Retina (tissue), 1 donor: ENCODE data around the gene CYP19A1.
A peak's percentile ranks its signal among the peaks of the same experiment; 100 is the strongest.

Experiments used
- DNase-seq: peaks from one replicate; pipeline ENCODE4 v3.0.0-alpha.2; 2016

Gene CYP19A1

DNA sequence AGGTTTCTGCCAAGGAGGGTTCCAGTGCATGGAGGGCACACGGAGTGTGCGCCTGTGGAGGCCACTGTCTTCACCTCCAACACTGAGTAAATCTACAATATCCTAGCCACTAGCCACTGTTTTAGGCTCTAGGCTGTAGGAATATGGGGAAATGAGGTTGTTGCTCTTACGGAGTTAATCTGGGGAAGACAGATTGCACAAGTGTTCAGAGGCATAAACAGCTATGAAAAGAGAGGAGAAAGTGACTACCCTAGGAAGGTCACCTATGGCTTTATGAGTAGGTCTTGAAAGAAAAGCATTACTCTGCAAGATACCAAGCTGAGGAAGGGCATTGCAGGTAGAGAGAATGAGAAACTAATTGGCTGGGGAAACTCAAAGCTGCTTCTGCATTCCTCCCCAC lies 85.7 kb downstream of the CYP19A1 start:
- DNase-seq, result no peak

DNA sequence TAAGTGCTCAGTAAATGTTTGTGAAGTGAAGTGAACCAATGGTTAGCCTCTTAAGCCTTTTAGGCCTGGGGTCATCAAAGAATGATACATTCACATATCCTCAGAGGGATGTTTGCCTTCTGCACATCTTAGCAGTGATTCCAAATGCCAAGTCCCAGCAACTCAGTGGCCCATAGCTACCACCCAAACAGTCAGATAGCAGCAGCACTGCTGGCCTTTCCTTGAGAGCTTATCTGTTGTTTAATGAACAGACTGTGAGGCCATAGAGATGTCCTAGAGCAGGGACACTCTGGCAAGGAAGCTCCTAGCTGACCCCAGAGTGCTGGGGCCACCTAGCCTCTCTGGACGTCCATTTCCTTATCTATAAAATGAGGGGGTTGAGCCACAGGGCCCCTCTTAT lies 86.8 kb downstream of the CYP19A1 start:
- DNase-seq, result no peak

DNA sequence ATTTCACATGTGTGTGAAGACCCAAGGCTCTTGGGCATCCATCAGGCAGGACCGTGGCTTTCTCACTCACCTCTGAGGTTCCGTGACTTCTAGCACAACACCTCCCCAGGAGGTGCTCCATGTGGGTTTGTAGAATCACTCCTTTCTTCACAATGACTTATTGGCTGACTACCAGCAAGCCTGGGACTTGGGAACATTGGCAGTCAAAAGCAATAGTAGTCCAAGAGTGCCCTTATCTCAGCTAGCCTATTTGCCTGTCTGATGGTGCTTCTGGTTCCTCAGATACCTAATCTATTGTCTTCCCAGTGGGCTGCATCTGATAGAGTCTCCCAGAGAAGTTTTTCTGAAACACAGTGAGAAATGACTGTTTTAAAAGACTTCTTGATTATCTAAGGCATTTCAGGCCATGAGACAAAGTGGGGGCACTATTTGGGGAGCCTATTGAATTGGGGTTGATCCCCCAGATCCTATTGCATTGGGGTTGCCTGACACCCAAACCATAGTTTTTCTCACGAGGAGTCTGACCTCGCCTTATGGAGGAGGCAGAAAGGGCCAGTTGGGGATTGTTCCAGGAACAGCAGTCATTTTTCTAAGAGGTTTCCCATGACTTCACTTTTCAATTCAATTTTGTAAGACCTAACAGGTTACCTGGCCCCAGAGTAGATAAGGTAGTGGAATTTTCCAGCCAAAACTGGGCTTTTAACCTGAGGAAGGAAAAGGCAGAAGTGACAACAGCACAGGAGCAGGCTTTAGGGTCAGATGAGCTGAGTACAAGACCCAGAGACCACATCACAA lies 88.0 kb downstream of the CYP19A1 start:
- no peak for DNase-seq

DNA sequence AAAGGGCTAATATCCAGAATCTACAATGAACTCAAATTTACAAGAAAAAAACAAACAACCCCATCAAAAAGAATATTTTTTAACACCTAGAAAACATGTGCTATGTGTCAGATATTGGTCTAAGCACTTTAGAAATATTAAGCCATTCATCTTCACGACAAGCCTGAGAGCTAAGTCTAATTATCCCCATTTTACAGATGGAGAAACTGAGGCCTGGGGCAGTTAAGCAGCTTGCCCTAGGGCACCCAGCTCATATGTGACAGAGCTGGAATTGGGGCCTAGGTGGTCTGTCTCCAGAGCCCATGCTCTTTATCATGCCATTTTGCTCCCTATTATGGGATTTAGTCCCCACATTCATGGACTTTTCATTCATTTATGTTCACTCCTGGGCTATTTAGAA lies 92.8 kb downstream of the CYP19A1 start:
- no peak for DNase-seq

DNA sequence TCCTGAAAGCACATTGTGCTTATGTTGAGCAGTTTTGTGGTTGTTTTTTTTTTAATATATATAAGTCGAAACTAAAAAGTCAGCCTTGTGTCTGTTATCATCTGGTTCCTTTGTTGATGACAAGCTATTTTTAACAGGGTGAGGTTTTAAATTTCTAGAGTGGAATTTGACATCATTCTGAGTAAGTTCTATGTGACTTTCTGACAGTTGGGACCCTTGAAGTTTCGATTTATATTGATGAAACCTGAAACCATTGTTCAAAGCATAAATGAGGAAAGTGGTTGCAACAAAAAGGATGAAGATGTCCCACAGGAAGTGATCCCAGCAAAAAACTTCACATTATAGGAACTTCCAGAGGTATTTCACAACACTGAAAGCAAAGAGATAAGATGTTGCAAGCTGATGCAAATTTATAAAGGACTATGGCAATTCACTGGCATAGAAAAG lies 94.0 kb downstream of the CYP19A1 start:
- DNase-seq, result no peak

DNA sequence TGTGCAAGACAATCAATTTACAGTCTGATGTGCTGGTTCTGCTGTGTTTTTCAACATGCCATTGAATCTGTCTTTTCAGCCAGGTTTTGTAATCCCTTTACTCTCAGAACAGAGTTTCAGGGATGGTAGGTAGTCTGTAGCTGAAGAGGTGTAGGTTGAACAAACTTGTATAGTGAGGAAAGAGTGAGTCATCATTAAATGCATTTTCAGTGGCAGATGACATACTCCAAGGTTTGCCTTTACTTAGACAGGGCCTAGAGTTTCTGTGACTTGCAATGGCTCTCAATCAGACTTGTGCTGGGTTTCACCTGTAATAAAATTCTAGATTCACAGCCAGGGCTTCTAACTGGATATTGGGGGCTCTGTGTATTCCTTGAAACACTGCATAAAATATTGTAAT lies 94.6 kb downstream of the CYP19A1 start:
- DNase-seq, result no peak

DNA sequence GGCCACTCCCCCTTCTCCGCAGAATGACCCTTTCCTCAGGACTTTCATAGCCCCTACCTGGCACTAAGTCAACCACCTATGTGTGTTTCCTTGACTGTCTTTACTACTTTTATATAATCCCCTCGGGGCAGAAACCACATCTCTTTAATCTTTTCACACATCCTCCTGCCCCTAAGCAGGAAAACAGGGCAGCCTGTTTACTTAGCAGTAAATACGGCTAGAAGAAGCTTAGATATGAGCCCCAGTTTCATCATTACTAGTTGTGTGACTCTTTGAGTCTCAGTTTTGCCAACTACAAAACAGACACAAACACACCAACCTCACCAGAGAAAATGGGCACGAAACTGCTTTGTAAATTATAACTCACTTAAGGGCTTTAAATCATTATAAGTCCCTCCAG lies 98.3 kb downstream of the CYP19A1 start:
- no peak for DNase-seq

DNA sequence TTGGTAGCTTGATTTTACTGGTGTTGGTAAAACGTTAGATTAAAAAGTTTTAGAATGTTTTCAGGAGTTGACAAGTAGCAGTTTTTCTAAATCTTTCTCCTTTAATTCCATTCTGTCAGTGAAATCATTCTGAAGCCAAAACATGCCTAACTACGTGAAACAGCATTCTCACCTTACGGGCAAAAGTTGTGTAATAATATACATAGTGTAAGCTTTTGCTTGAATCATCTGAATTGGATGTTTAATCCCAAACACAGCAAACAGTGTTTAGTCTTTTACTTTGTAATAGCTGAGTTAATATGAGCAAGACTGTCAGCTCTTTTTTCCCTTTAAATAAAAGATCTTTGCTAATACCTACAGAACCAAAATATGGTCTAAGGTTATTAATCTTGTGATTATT lies 100.6 kb downstream of the CYP19A1 start:
- no peak for DNase-seq

DNA sequence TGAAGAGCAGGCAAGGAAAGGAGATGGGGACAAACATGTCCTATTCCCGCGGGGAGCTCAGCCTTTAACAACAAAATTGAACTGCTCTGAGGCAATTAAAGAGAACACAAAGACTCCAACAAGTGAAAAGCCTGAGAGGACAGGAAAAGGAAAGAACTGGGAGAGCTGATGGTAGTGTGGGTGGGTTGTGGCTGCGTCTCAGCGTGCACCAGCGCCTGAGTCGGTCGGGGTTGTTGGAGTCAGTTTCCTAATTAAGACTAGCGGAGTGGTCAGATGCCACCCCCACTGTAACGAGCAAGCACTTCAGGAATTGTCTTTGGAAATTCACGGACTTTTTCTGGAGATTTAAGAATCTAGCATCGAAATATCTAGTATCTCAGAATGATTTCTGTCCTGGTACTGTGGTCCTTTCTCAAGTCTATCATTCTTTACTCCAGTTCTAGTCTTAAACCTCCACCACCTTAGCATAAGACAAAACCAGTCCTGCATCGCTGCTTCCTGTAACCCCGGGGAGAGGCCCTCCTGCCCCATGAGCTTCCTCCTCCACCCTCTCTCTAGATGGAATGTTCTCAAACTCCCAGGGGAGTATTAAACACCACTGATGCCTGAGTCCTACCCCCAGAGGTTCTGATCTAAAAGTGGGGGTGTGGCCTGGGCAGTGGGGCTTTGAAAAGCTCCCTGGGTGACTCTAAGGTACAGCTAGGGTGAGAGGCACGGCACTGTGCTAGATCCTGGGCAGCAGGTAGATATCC lies 104.0 kb downstream of the CYP19A1 start:
- no peak for DNase-seq

DNA sequence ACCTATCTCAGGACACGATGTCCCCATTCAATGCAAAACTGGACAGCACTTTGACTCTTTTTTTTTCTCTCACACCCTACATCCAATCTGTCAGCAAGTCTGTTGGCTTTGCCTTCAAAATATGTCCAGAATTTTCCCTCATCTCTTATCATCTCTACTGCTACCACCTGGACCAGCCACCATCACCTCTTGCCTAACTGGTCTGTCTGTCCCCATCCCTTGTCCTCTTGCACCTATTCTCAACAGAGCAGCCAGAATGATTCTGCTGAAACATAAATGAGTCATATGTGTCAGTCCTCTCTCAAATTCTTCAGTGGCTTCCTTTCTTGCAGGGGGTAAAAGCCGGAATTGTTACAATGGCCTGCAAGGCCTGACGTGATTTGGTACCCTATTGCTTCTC lies 105.8 kb downstream of the CYP19A1 start:
- DNase-seq, result no peak

DNA sequence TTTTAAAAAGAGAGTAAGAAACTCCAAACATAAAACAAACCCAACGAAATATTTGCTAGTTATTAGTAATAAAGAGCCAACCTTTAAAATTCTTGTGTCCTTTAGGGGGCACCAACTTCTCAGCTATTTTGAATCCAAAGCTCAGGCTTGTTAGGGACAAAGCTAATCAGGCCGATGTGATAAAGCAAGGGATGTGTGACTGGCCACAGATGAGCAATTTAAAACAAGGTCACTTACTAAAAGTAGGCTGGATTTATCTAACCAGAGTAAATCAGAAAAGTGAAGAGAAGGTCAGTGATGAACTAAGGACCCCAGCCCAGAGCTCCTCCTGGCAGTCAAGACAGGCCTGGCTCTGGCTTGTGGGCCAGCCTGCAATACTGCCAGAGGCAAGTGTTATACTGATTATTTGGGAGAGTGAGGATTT lies 108.5 kb downstream of the CYP19A1 start:
- DNase-seq, result peak; percentile 67

DNA sequence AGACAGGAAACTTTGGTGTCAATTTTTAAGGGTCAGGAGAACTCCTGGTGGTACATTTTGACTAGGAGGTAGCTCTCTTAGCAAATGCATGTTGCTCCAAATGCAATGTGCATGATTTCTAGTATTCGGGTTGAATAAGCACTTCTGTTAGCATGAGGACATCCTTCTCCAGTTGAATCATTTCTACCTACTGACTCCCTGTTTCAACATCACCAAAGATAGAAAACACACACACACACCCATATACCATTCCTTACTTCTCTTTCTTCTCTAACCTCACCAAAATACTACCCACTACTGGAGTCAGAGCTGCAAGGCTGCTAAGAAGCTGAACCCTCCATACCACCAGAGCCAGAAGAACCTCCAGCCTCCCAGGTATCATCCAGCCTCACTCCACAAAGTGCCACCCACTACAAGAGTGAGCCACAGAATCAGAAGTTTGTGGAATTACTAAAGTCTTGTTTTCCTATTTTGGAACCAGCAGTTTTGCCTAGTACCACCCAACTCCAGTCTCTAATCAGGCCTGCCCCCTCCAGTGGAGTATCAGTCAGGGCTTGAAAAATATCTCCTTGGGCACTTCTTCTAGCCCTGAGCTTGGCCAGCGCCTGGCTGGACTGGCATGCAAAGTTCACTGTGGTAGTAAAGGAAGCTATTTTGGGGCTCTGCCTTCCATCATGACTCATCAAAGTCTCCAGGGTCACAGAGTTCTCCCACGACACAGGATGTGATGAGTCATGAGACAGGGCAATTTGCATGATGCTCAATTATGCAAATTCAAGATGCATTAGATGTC lies 110.3 kb downstream of the CYP19A1 start:
- no peak for DNase-seq

DNA sequence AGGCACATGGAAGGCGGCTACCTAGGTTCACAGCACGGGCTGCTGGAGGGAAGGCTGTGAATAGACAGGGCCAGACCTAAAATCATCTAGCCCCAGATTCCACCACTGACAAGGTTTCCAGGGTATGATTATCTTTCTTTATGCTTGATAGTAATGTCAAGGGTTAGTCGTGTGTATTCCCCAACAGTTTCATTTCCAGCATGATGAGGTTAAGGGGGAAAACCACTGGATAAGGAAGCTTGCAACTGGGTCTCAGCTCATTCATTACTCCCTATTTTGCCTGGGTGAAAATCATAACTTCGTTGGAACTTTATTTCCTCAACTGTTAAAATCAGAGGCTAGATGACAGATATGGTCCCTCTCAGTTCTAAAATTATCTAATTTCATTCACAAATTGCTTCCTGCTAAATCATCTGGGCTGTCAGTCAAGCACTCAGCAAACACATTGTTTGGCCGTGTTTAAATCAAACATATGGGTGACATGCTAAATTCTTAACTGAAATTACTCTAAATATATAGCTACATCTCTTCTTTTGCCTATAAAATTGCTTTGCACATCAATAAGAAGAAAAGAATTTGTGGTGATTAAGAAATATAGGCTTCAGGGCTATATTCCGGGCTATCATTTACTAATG lies 111.7 kb downstream of the CYP19A1 start:
- DNase-seq, result no peak

DNA sequence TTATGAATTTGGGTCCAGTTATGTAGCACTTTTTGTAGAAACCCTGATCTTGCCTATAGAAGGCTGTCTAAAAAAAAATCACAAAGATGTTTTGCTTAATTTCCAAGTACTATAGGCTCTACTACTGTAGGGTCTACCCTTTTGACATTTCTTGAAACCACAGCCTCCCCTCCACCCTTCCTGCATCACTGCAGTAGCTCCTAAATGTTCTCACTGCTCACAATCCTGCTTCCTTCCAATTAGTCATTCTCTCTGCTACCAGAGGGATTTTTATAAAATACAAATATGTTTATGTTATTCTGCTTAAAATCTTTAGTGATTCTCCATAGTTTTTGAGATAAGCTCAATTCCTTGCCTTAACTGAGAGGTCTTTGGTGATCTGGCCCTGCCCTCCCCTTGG lies 114.0 kb downstream of the CYP19A1 start:
- no peak for DNase-seq

DNA sequence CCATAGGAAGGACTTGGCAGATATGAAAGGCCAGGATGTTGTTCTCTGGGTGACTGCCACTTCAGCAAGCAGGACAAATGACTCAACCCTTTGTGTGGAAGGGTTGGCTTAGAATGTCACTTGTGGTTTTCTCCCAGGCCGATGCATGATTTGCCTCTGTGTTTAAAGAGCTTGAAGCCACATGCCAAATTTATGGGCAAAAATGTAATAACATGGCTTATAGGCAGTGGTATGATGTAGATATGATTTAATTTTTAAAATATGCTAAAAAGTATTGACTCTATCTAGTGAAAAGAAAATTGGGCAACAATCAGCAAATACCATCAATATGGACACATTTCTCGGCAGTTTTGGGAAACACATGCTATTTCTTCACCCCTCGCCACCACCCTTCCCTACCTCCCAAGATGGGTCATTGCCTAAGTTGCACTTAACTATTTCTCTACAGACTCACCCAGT lies 114.6 kb downstream of the CYP19A1 start:
- no peak for DNase-seq

DNA sequence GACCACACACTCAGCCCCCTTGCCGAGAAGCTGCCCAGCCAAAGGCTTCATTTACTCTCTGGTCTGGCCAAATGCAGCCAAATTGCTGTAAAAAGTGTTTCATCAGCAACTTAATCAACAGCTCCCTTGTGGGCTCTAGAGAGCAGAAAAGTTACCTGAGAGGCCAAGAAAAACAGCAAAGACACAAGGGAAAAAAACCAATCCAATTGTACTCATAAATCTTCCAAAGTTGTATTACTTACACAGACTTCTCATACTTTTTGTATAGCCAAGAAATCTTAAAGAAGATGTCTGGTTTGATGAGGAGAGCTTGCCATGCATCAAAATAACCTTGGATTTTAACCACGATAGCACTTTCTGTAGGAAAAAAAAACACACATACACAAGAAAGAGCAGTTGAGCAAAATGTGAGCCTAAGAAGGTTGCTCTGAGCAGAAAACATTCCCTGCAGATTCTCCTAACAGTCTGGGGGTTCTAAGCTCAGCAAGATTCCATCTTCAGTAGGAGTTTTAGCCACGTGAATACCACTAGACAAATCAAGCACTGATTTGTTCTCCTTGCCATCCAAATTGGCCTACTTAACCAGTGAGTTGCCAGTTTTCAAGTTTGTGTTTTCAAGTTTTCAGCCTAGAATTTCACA lies 120.0 kb downstream of the CYP19A1 start:
- no peak for DNase-seq

DNA sequence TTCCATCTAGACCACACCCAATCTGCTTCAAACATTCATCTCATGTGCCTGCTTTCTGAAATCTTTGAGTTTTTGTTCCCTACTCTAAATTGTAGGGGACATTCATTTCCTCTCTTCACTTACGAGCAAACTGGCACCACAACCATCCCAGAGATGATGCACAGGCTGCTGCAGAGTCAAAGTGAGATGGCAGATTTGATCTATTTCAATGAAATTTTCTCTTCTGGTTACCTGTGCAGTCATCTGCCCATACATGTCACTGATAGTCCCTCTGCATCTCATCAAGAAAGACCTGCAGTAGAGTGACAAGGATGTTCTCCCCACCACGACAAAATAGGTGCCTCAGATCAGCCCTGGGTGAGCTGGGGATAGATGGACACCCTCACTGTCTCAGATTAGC lies 125.5 kb downstream of the CYP19A1 start:
- DNase-seq, result no peak

DNA sequence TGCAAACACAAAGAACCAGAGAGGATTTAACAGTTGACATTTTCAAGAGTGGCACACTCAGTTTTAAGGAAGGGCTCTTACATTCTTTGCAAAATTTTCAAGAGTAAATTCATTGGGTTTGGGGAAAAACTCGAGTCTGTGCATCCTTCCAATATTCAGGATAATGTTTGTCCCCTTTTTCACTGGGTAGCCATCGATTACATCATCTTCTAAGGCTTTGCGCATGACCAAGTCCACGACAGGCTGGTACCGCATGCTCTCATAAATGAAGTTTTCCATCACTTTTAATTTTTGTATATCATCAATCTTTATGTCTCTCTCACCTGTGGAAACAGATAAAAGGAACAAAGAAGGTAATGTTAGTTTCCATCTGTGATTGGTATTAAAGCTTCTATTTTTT lies 126.2 kb downstream of the CYP19A1 start:
- DNase-seq, result no peak

DNA sequence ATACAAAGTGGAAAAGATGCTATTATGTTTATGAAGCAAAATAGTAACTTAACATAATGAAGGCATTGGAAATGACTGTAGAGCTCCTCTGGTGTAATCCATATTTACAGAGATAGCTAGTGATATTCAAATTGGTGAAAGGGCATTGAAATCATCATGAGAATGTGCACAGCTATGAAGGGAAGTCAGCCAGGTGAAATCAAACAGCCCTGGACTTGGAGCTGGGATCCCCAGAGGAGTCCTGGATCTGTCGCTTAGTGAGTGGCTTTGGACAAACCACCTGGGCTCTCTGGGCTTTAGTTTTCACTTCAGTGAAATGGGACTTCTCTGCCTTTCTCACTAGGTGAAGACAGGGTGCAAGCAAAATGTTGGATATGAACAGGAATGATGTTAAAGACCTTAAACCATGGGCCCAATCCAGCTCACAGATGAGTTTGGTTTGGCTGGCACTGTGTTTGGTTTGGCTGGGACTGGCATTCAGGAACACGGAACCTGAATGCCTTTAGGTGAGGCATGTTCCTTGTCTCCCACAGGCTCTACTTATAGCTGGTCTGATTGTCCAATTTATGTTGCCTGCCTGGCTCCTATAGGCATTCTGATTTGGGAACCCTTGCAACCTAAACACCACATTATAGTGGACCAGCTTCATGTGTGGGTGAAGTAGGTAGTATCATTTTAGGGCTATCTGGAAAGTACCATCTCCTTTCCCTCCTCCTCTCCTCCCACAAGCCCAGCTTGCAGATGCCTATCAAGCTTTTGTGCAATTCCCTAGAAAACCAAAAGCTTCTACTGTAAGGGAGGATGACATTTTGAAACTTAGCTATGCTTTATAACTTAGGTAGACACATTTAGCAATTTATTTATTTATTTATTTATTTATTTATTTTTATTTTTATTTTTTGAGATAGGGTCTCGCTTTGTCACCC lies 133.1 kb downstream of the CYP19A1 start:
- no peak for DNase-seq

DNA sequence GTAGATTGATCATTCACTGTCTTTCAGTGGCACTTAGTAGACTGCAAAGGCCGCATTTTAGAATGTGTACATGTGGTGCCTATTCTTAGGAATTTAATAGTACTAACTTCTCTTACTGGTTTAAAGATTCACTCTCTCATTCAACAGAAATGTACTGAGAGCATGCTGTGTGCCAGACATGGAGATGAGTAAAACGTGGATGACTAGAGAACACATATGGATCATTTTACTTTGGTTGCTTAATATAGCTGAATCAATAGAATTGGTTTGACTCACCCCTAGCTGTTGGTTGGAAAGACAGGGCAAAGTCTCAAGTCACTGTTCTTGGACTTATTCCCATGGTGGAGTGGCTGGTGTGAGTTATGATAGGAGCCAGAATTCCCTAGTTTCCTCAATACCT lies 134.6 kb downstream of the CYP19A1 start:
- DNase-seq, result no peak

DNA sequence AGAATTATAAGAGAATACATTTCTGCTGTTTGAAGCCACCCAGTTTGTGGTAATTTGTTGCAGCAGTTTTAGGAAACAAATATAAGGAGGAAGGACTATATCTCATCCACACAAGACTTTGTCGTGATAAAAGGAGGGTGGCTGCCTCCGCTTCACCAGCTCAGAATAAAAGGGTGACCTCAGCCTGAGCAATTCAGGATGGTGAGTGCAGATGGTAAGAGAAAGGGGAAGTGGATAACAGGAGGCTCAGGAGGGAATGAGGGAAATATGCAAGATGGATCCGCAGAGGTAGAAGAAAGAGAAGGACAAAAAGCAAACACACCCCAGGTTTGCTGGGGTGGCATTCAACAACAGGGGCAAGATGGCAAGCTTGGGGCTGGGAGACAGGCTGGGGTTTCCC lies 135.6 kb downstream of the CYP19A1 start:
- no peak for DNase-seq
